HepG2 (cell line): ENCODE measurements around the gene EMILIN1. TPM values are rescaled to one million over a fixed set of nuclear protein-coding genes. Genes with fewer than 3 reads are reported as not detected.
A peak's percentile ranks its signal among the peaks of the same experiment; 100 is the strongest.

Source experiments
- ATM ChIP-seq: fragments of 450-650 bp; IDR thresholded peaks from 2 replicates; pipeline ENCODE4 v1.7.1; 2017; ENCODE audit warnings: mild to moderate bottlenecking, borderline replicate concordance
- BORCS8-MEF2B ChIP-seq: sonication (generic); formaldehyde crosslinking; IDR thresholded peaks from 2 replicates; pipeline ENCODE4 v1.8.0; 2022; ENCODE audit warnings: mild to moderate bottlenecking, missing genetic modification reagents
- DNMT1 ChIP-seq: sonication (generic); formaldehyde crosslinking; IDR thresholded peaks from 2 replicates; pipeline ENCODE4 v1.5.1; 2020; ENCODE audit warnings: mild to moderate bottlenecking, missing genetic modification reagents
- FOXA1 ChIP-seq, 2 experiments: fragments of 450-650 bp in 1 of 2; sonication (generic) in 1 of 2; formaldehyde crosslinking in 1 of 2; IDR thresholded peaks; 2 replicates each; pipeline versions ENCODE4 v1.4.0 to v1.6.1; 2016 to 2020; ENCODE audit warnings: missing genetic modification reagents in 1 of 2
- GABPB1 ChIP-seq: IDR thresholded peaks from 2 replicates; pipeline ENCODE4 v1.6.1; 2016; ENCODE audit warnings: mild to moderate bottlenecking, missing genetic modification reagents, moderate library complexity, missing compliant biosample characterization
- IRX3 ChIP-seq: sonication (generic); formaldehyde crosslinking; IDR thresholded peaks from 2 replicates; pipeline ENCODE4 v1.8.1; 2023; ENCODE audit warnings: mild to moderate bottlenecking, low read depth, missing genetic modification reagents, borderline replicate concordance
- ISL2 ChIP-seq: sonication (generic); formaldehyde crosslinking; IDR thresholded peaks from 2 replicates; pipeline ENCODE4 v1.5.0; 2020; ENCODE audit warnings: missing genetic modification reagents
- KLF6 ChIP-seq: IDR thresholded peaks from 2 replicates; pipeline ENCODE4 v1.8.0; 2016; ENCODE audit warnings: missing biosample characterization, missing genetic modification reagents
- MAF1 ChIP-seq: sonication (generic); formaldehyde crosslinking; IDR thresholded peaks from 2 replicates; pipeline ENCODE4 v1.5.0; 2020; ENCODE audit warnings: missing genetic modification reagents, borderline replicate concordance
- MLLT10 ChIP-seq: sonication (generic); formaldehyde crosslinking; IDR thresholded peaks from 2 replicates; pipeline ENCODE4 v1.4.0; 2020; ENCODE audit warnings: missing genetic modification reagents
- NFE2 ChIP-seq: sonication (generic); formaldehyde crosslinking; IDR thresholded peaks from 2 replicates; pipeline ENCODE4 v1.4.0; 2020; ENCODE audit warnings: missing genetic modification reagents
- PLSCR1 ChIP-seq: sonication (generic); formaldehyde crosslinking; IDR thresholded peaks from 2 replicates; pipeline ENCODE4 v1.5.0; 2020; ENCODE audit warnings: missing genetic modification reagents, mild to moderate bottlenecking, borderline replicate concordance
- ZFAT ChIP-seq: sonication (generic); formaldehyde crosslinking; conservative IDR thresholded peaks from 2 replicates; pipeline ENCODE4 v1.8.1; 2023; ENCODE audit warnings: missing genetic modification reagents, inconsistent platforms
- ZFX ChIP-seq: sonication (generic); formaldehyde crosslinking; IDR thresholded peaks from 2 replicates; pipeline ENCODE4 v1.4.0; 2020; ENCODE audit warnings: mild to moderate bottlenecking, low read depth, missing genetic modification reagents, moderate library complexity
- ZNF235 ChIP-seq: sonication (generic); formaldehyde crosslinking; IDR thresholded peaks from 2 replicates; pipeline ENCODE4 v1.8.1; 2023; ENCODE audit warnings: mild to moderate bottlenecking, missing genetic modification reagents, borderline replicate concordance
- ZNF564 ChIP-seq: sonication (generic); formaldehyde crosslinking; IDR thresholded peaks from 2 replicates; pipeline ENCODE4 v1.8.1; 2023; ENCODE audit warnings: mild to moderate bottlenecking, missing genetic modification reagents
- ZNF605 ChIP-seq: sonication (generic); formaldehyde crosslinking; IDR thresholded peaks from 2 replicates; pipeline ENCODE4 v1.8.0; 2022; ENCODE audit warnings: mild to moderate bottlenecking, missing genetic modification reagents
- polyA plus RNA-seq, 8 experiments: library from polyadenylated mRNA; depleted of rRNA in 3 of 8; stranded (reverse) in 7 of 8; unstranded in 1 of 8; fragments of >200 nt; fragmentation: Illumina TruSeq in 4 of 8; extraction: Trizol in 4 of 8; gene quantifications; 2 replicates each; pipeline versions ENCODE4 v1.2.1 to v1.2.3, GENCODE V29; 2011 to 2016; ENCODE audit warnings: low read depth in 4 of 8, missing spikeins in 1 of 8, mixed read lengths in 1 of 8; ENCODE audit not compliant: insufficient read depth in 1 of 8
- total RNA-seq, 5 experiments: library from RNA; depleted of rRNA; stranded (reverse); fragments of >200 nt; fragmentation: Illumina TruSeq; extraction: Trizol; gene quantifications; 2 replicates each; pipeline ENCODE4 v1.2.3, GENCODE V29; 2016; ENCODE audit warnings: low read depth in 1 of 5
- TF ChIP-seq, protein P1 (sequence below): sonication (generic); formaldehyde crosslinking; IDR thresholded peaks from 2 replicates; pipeline ENCODE4 v1.4.0; 2020; ENCODE audit warnings: mild to moderate bottlenecking, low read depth, missing genetic modification reagents
- TF ChIP-seq, protein P2 (sequence below): sonication (generic); formaldehyde crosslinking; IDR thresholded peaks from 2 replicates; pipeline ENCODE4 v1.5.1; 2020; ENCODE audit warnings: missing genetic modification reagents, mild to moderate bottlenecking, borderline replicate concordance
- TF ChIP-seq, protein P3 (sequence below): IDR thresholded peaks from 2 replicates; pipeline ENCODE4 v1.6.1; 2016; ENCODE audit warnings: low read depth, missing genetic modification reagents, missing compliant biosample characterization

The EMILIN1 gene
- total and polyA plus RNA-seq, 2 of the 13 experiments (the other 11 are each of a cell fraction or from before 2014, with no cell fraction given), result 8.1 to 9.7 TPM

- TF ChIP-seq BORCS8-MEF2B (CRISPR knock-in tag) (0 out of 2 replicates have a peak, but pooled peaks have one; percentile 16), ZNF564 (CRISPR knock-in tag) (peak; percentile 69; the same call in 1 of the 2 replicates), DNMT1 (CRISPR knock-in tag) (peak; percentile 60; the same call in 1 of the 2 replicates), ZNF605 (CRISPR knock-in tag) (0 out of 2 replicates have a peak, but pooled peaks have one; percentile 57), MLLT10 (CRISPR knock-in tag) (no peak), ATM (no peak), ZFX (CRISPR knock-in tag) (peak; percentile 87), MAF1 (CRISPR knock-in tag) (peak; percentile 43; the same call in 1 of the 2 replicates), GABPB1 (CRISPR knock-in tag) (peak; percentile 11; the same call in 1 of the 2 replicates), FOXA1 (IDR thresholded peaks at IDR 0.05) (no peak), FOXA1 (CRISPR knock-in tag; IDR thresholded peaks at IDR 0.05) (no peak; the same call in 1 of the 2 replicates), ZFAT (CRISPR knock-in tag) (no peak), ISL2 (CRISPR knock-in tag) (no peak; the same call in 1 of the 2 replicates), ZNF235 (0 out of 2 replicates have a peak, but pooled peaks have one; percentile 48), PLSCR1 (no peak), IRX3 (CRISPR knock-in tag) (no peak; the same call in 1 of the 2 replicates), KLF6 (0 out of 2 replicates have a peak, but pooled peaks have one; percentile 22), NFE2 (CRISPR knock-in tag) (no peak)
- TF ChIP-seq, protein P1, sequence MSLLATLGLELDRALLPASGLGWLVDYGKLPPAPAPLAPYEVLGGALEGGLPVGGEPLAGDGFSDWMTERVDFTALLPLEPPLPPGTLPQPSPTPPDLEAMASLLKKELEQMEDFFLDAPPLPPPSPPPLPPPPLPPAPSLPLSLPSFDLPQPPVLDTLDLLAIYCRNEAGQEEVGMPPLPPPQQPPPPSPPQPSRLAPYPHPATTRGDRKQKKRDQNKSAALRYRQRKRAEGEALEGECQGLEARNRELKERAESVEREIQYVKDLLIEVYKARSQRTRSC (CRISPR knock-in tag), result no peak
- TF ChIP-seq, protein P2, sequence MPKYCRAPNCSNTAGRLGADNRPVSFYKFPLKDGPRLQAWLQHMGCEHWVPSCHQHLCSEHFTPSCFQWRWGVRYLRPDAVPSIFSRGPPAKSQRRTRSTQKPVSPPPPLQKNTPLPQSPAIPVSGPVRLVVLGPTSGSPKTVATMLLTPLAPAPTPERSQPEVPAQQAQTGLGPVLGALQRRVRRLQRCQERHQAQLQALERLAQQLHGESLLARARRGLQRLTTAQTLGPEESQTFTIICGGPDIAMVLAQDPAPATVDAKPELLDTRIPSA (CRISPR knock-in tag), result no peak; the same call in 1 of the 2 replicates
- TF ChIP-seq, protein P3, sequence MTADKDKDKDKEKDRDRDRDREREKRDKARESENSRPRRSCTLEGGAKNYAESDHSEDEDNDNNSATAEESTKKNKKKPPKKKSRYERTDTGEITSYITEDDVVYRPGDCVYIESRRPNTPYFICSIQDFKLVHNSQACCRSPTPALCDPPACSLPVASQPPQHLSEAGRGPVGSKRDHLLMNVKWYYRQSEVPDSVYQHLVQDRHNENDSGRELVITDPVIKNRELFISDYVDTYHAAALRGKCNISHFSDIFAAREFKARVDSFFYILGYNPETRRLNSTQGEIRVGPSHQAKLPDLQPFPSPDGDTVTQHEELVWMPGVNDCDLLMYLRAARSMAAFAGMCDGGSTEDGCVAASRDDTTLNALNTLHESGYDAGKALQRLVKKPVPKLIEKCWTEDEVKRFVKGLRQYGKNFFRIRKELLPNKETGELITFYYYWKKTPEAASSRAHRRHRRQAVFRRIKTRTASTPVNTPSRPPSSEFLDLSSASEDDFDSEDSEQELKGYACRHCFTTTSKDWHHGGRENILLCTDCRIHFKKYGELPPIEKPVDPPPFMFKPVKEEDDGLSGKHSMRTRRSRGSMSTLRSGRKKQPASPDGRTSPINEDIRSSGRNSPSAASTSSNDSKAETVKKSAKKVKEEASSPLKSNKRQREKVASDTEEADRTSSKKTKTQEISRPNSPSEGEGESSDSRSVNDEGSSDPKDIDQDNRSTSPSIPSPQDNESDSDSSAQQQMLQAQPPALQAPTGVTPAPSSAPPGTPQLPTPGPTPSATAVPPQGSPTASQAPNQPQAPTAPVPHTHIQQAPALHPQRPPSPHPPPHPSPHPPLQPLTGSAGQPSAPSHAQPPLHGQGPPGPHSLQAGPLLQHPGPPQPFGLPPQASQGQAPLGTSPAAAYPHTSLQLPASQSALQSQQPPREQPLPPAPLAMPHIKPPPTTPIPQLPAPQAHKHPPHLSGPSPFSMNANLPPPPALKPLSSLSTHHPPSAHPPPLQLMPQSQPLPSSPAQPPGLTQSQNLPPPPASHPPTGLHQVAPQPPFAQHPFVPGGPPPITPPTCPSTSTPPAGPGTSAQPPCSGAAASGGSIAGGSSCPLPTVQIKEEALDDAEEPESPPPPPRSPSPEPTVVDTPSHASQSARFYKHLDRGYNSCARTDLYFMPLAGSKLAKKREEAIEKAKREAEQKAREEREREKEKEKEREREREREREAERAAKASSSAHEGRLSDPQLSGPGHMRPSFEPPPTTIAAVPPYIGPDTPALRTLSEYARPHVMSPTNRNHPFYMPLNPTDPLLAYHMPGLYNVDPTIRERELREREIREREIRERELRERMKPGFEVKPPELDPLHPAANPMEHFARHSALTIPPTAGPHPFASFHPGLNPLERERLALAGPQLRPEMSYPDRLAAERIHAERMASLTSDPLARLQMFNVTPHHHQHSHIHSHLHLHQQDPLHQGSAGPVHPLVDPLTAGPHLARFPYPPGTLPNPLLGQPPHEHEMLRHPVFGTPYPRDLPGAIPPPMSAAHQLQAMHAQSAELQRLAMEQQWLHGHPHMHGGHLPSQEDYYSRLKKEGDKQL (CRISPR knock-in tag), result no peak; the same call in 1 of the 2 replicates
Measured at GRCh38 chr2:27086724-27087593, 8.5 kb downstream of the EMILIN1 start, which contains the start of gene KHK (continued).
